Prostate gland (tissue), 2 donors: ENCODE results near the gene GALNT6.

Experiments used
- POLR2A ChIP-seq: fragments of 450-650 bp; IDR thresholded peaks from one replicate; pipeline ENCODE4 v1.6.1; 2016; ENCODE audit warnings: antibody characterized with exemption, mild to moderate bottlenecking
- TF ChIP-seq, protein P1 (sequence below), 4 experiments: fragments of 200-600 bp in 2 of 4; fragments of 450-650 bp in 2 of 4; sonication (generic) in 2 of 4; IDR thresholded peaks; 1 replicate in 3 of 4; 2 replicates in 1 of 4; pipeline ENCODE4 v1.5.1; 2016 to 2019; ENCODE audit warnings: antibody characterized with exemption in 4 of 4, mild to moderate bottlenecking in 2 of 4, moderate library complexity in 2 of 4

- TF ChIP-seq, protein P1, sequence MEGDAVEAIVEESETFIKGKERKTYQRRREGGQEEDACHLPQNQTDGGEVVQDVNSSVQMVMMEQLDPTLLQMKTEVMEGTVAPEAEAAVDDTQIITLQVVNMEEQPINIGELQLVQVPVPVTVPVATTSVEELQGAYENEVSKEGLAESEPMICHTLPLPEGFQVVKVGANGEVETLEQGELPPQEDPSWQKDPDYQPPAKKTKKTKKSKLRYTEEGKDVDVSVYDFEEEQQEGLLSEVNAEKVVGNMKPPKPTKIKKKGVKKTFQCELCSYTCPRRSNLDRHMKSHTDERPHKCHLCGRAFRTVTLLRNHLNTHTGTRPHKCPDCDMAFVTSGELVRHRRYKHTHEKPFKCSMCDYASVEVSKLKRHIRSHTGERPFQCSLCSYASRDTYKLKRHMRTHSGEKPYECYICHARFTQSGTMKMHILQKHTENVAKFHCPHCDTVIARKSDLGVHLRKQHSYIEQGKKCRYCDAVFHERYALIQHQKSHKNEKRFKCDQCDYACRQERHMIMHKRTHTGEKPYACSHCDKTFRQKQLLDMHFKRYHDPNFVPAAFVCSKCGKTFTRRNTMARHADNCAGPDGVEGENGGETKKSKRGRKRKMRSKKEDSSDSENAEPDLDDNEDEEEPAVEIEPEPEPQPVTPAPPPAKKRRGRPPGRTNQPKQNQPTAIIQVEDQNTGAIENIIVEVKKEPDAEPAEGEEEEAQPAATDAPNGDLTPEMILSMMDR (IDR thresholded peaks at IDR 0.05), result no peak
- TF ChIP-seq POLR2A, result no peak
Measured at GRCh38 chr12:51362307-51362706, 28.9 kb downstream of the GALNT6 start.
